NCI-H748 treated with DMSO at 0.1 percent for 48 hours (cell line): ENCODE data around the gene U2AF2.

ENCODE experiments used
- DNase-seq: peaks from one replicate; lab custom pipeline; 2025; lab: John Stamatoyannopoulos, UW

The U2AF2 gene

GRCh38 chr19:55643003-55643886, 11.6 kb upstream of the U2AF2 start, which contains the start of gene ZNF581:
ZNF581 (plus strand) TSS chr19:55643649; CDS start chr19:55644572, 923 bp downstream.
- peak; percentile 65 for DNase-seq

- DNase-seq = no peak
These were observed 11.0 kb upstream of the U2AF2 start for GRCh38 chr19:55643887-55644176.

GRCh38 chr19:55644191-55644833, 10.5 kb upstream of the U2AF2 start:
- DNase-seq = no peak

GRCh38 chr19:55644842-55645511, 9.9 kb upstream of the U2AF2 start:
- DNase-seq = no peak

- DNase-seq = no peak
These were observed 9.3 kb upstream of the U2AF2 start for GRCh38 chr19:55645512-55645881.

GRCh38 chr19:55646889-55647731, 7.7 kb upstream of the U2AF2 start:
- DNase-seq = no peak

GRCh38 chr19:55647732-55648584, 6.9 kb upstream of the U2AF2 start, which contains the start of gene CCDC106:
CCDC106 (plus strand) TSS chr19:55648212; CDS start chr19:55649047, 835 bp downstream.
- peak; percentile 33 for DNase-seq

- DNase-seq = no peak
These were observed 6.1 kb upstream of the U2AF2 start for GRCh38 chr19:55648585-55649267.

- DNase-seq = no peak
These were observed 5.3 kb upstream of the U2AF2 start for GRCh38 chr19:55649268-55650125.

GRCh38 chr19:55650126-55650557, 4.7 kb upstream of the U2AF2 start:
- DNase-seq = no peak

GRCh38 chr19:55650602-55651230, 4.1 kb upstream of the U2AF2 start:
- no peak for DNase-seq

- no peak for DNase-seq
These were observed 3.6 kb upstream of the U2AF2 start for GRCh38 chr19:55651236-55651635.

- no peak for DNase-seq
These were observed 2.3 kb upstream of the U2AF2 start for GRCh38 chr19:55652311-55653128.

GRCh38 chr19:55653651-55654322, 1.0 kb upstream of the U2AF2 start:
- DNase-seq = peak; percentile 99

- peak; percentile 98 for DNase-seq
These were observed 440 bp upstream of the U2AF2 start for GRCh38 chr19:55654323-55654867.

GRCh38 chr19:55655648-55656040, 809 bp downstream of the U2AF2 start:
- no peak for DNase-seq

- DNase-seq = no peak
These were observed 1.7 kb downstream of the U2AF2 start for GRCh38 chr19:55656552-55656951.
